DOHH2 (cell line): ENCODE data around the gene TLE1.

Experiments used
- EZH2phosphoT487 ChIP-seq: fragments of 200-600 bp; sonication (generic); IDR thresholded peaks from 2 replicates; pipeline ENCODE4 v1.6.1; 2017; ENCODE audit warnings: borderline replicate concordance, mild to moderate bottlenecking, antibody characterized with exemption, low read length, moderate library complexity, mixed read lengths
- TF ChIP-seq, protein P1 (sequence below): fragments of 200-600 bp; sonication (generic); IDR thresholded peaks from one replicate; pipeline ENCODE4 v1.5.1; 2014; ENCODE audit warnings: antibody characterized with exemption, mild to moderate bottlenecking, low read depth, low read length; ENCODE audit not compliant: poor library complexity, severe bottlenecking

DNA sequence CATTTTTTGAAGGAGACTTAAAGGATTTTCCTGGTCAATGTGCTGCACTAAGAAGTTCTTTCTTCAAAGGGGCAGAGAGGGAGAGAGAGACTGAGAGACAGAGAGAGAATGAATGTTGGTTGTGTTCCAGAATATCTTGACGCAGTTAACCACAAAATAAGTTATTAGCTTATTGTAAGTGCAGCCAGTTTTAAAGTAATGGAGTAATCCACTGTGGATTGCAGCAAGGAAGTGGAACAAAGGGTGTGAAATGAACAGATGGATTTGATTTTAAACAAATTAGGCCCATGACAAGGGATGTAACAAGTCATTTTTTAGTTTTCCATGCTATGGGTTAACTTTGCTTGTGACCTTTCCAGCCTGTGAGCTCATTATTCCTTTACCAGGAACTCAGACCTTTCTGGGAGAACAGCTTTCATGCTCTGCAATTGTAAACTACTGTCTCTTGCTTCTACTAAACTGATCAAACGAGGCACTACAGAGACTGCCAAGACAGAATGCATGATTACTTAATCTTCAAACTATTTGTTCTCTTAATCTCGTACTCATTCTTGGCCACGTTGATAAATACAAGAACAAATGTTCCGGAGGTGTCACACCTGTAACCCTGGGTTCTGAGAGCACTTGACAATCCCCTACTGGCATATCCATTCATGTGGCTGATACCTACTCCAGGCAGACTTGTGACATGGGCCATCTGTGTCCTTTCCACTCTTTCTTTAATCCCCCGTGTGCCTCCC lies 131.1 kb downstream of the TLE1 start:
- TF ChIP-seq, protein P1, sequence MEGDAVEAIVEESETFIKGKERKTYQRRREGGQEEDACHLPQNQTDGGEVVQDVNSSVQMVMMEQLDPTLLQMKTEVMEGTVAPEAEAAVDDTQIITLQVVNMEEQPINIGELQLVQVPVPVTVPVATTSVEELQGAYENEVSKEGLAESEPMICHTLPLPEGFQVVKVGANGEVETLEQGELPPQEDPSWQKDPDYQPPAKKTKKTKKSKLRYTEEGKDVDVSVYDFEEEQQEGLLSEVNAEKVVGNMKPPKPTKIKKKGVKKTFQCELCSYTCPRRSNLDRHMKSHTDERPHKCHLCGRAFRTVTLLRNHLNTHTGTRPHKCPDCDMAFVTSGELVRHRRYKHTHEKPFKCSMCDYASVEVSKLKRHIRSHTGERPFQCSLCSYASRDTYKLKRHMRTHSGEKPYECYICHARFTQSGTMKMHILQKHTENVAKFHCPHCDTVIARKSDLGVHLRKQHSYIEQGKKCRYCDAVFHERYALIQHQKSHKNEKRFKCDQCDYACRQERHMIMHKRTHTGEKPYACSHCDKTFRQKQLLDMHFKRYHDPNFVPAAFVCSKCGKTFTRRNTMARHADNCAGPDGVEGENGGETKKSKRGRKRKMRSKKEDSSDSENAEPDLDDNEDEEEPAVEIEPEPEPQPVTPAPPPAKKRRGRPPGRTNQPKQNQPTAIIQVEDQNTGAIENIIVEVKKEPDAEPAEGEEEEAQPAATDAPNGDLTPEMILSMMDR, result no peak
- TF ChIP-seq EZH2phosphoT487, result no peak
